NCI-H2029 (cell line): ENCODE measurements around the gene FAM120AOS.
A peak's percentile ranks its signal among the peaks of the same experiment; 100 is the strongest.

Experiments
- DNase-seq: peaks from one replicate; lab custom pipeline; 2025; lab: John Stamatoyannopoulos, UW

Gene FAM120AOS

GRCh38 chr9:93437996-93438395 is 15.4 kb downstream of the FAM120AOS start:
- DNase-seq = no peak

- DNase-seq = no peak
Measured at GRCh38 chr9:93436655-93437407, 16.6 kb downstream of the FAM120AOS start.

- DNase-seq = no peak
Measured at GRCh38 chr9:93436218-93436617, 17.2 kb downstream of the FAM120AOS start.

GRCh38 chr9:93435386-93435785 is 18.0 kb downstream of the FAM120AOS start:
- no peak for DNase-seq

GRCh38 chr9:93434056-93434455 is 19.3 kb downstream of the FAM120AOS start:
- DNase-seq = no peak

GRCh38 chr9:93432964-93433363 is 20.4 kb downstream of the FAM120AOS start:
- DNase-seq = no peak

GRCh38 chr9:93431539-93432105 is 21.8 kb downstream of the FAM120AOS start:
- DNase-seq = no peak

GRCh38 chr9:93427655-93428379 is 25.6 kb downstream of the FAM120AOS start:
- DNase-seq = no peak

- DNase-seq = peak; percentile 65
Measured at GRCh38 chr9:93422977-93423616, 30.3 kb downstream of the FAM120AOS start.

GRCh38 chr9:93419023-93419422 is 34.4 kb downstream of the FAM120AOS start:
- no peak for DNase-seq

- DNase-seq = no peak
Measured at GRCh38 chr9:93417538-93417937, 35.8 kb downstream of the FAM120AOS start.

- DNase-seq = no peak
Measured at GRCh38 chr9:93416530-93417235, 36.7 kb downstream of the FAM120AOS start.

GRCh38 chr9:93415176-93415690 is 38.1 kb downstream of the FAM120AOS start:
- no peak for DNase-seq

- DNase-seq = no peak
Measured at GRCh38 chr9:93413530-93413929, 39.9 kb downstream of the FAM120AOS start.

- DNase-seq = no peak
Measured at GRCh38 chr9:93406371-93406770, 47.0 kb downstream of the FAM120AOS start.

- DNase-seq = no peak
Measured at GRCh38 chr9:93398471-93398870, 54.9 kb downstream of the FAM120AOS start.

GRCh38 chr9:93397661-93398373 is 55.6 kb downstream of the FAM120AOS start:
- no peak for DNase-seq
